HepG2 (cell line): ENCODE measurements around the gene RAPGEF6. TPM values are rescaled to one million over a fixed set of nuclear protein-coding genes. Genes with fewer than 3 reads are reported as not detected.

ENCODE experiments used
- ATAC-seq: fragments of 200-7000 bp; cut with Tn5 transposase; 3 replicates; pipeline ENCODE4 v1.9.1; 2020; ENCODE audit warnings: mild to moderate bottlenecking, moderate library complexity
- BruUV-seq: library from RNA; stranded (reverse); fragments of 400-500 nt; replicated peaks from 2 replicates; lab custom pipeline; 2021; lab: Mats Ljungman, UMichigan
- CTCF ChIA-PET: fragments of 300-600 bp; formaldehyde crosslinking; extraction: SDS; loops from one replicate; lab custom pipeline; 2021; ENCODE audit warnings: low total read pairs, inconsistent platforms, low intra/inter-chr PET ratio; lab: Yijun Ruan, JAX
- POLR2A ChIA-PET: fragments of 350-600 bp; sonication (Branson Sonifier 250); formaldehyde crosslinking; loops from one replicate; lab custom pipeline; 2020; ENCODE audit warnings: antibody characterized with exemption, inconsistent platforms; lab: Yijun Ruan, JAX
- DNase-seq: peaks from one replicate; pipeline ENCODE4 v3.0.0-alpha.2; 2015; ENCODE audit warnings: low spot score
- FAIRE-seq: peaks from 3 replicates; lab custom pipeline; 2011; peaks lifted over from hg19 to GRCh38; lab: Jason Lieb, UNC
- H2AFZ ChIP-seq: one replicate; pipeline ENCODE4 v1.6.1; 2011; ENCODE audit warnings: low read length, inconsistent platforms
- H3K27ac ChIP-seq: fragments of 300-600 bp; 3 replicates; pipeline ENCODE4 v1.8.0; 2011; ENCODE audit warnings: mixed run types, mild to moderate bottlenecking, mixed read lengths, low read length, inconsistent platforms; ENCODE audit not compliant: insufficient read depth; ENCODE audit errors: extremely low read length
- H3K27me3 ChIP-seq, 2 experiments: fragments of 200-600 bp in 1 of 2; 2 replicates in 1 of 2; 3 replicates in 1 of 2; pipeline versions ENCODE4 v1.6.0 to v1.8.0; 2011; ENCODE audit warnings: low read length in 2 of 2, mild to moderate bottlenecking in 2 of 2, moderate library complexity in 2 of 2, inconsistent platforms in 1 of 2; ENCODE audit not compliant: insufficient read depth in 2 of 2, control insufficient read depth in 1 of 2
- H3K36me3 ChIP-seq, 2 experiments: fragments of 200-600 bp in 1 of 2; replicated peaks in 1 of 2; 2 replicates in 1 of 2; 3 replicates in 1 of 2; pipeline versions ENCODE4 v1.5.1 to v1.8.0; 2011; ENCODE audit warnings: low read length in 2 of 2, inconsistent platforms in 1 of 2; ENCODE audit not compliant: insufficient read depth in 2 of 2, control insufficient read depth in 1 of 2
- H3K4me1 ChIP-seq: 2 replicates; pipeline ENCODE4 v1.5.1; 2012; ENCODE audit warnings: low read length, inconsistent platforms; ENCODE audit not compliant: insufficient read depth
- H3K4me2 ChIP-seq: 2 replicates; pipeline ENCODE4 v1.6.0; 2011; ENCODE audit warnings: low read depth, low read length, inconsistent platforms
- H3K4me3 ChIP-seq, 3 experiments: fragments of 200-600 bp in 1 of 3; sonication (generic), shearing (Covaris generic) in 1 of 3; replicated peaks in 1 of 3; 2 replicates each; pipeline ENCODE4 v1.5.1; 2011 to 2016; ENCODE audit warnings: low read length in 3 of 3, inconsistent platforms in 2 of 3, low read depth in 2 of 3, mild to moderate bottlenecking in 2 of 3, control low read depth in 1 of 3, mixed read lengths in 1 of 3; ENCODE audit not compliant: insufficient read depth in 1 of 3
- H3K79me2 ChIP-seq: one replicate; pipeline ENCODE4 v1.6.1; 2011; ENCODE audit warnings: low read length, inconsistent platforms; ENCODE audit not compliant: insufficient read depth
- H3K9ac ChIP-seq: 2 replicates; pipeline ENCODE4 v1.6.0; 2011; ENCODE audit warnings: mild to moderate bottlenecking, low read depth, low read length, inconsistent platforms; ENCODE audit not compliant: insufficient read depth
- H3K9me3 ChIP-seq: 2 replicates; pipeline ENCODE4 v1.5.1; 2012; ENCODE audit warnings: mild to moderate bottlenecking, low read length
- H4K20me1 ChIP-seq: 2 replicates; pipeline ENCODE4 v1.6.0; 2011; ENCODE audit warnings: inconsistent platforms, mild to moderate bottlenecking, low read length, moderate library complexity; ENCODE audit not compliant: insufficient read depth
- ETV5 ChIP-seq: IDR thresholded peaks from 2 replicates; pipeline ENCODE4 v1.6.1; 2018; ENCODE audit warnings: missing biosample characterization, missing genetic modification reagents, inconsistent platforms, borderline replicate concordance
- HNF4A ChIP-seq: sonication (generic); formaldehyde crosslinking; IDR thresholded peaks from 2 replicates; pipeline ENCODE4 v1.4.0; 2020; ENCODE audit warnings: missing genetic modification reagents
- MAX ChIP-seq: IDR thresholded peaks from 2 replicates; pipeline ENCODE4 v1.6.1; 2012; ENCODE audit warnings: inconsistent platforms
- POGZ ChIP-seq: sonication (generic); formaldehyde crosslinking; IDR thresholded peaks from 2 replicates; pipeline ENCODE4 v1.4.0; 2020; ENCODE audit warnings: mild to moderate bottlenecking, missing genetic modification reagents
- ZBTB33 ChIP-seq: sonication (generic); formaldehyde crosslinking; IDR thresholded peaks from 2 replicates; pipeline ENCODE4 v1.4.0; 2020; ENCODE audit warnings: missing genetic modification reagents
- ZMYM4 ChIP-seq: sonication (generic); formaldehyde crosslinking; IDR thresholded peaks from 2 replicates; pipeline ENCODE4 v1.8.1; 2023; ENCODE audit warnings: mild to moderate bottlenecking, missing genetic modification reagents
- ZNF350 ChIP-seq: sonication (generic); formaldehyde crosslinking; IDR thresholded peaks from 2 replicates; pipeline ENCODE4 v1.4.0; 2020; ENCODE audit warnings: mild to moderate bottlenecking, low read depth, missing genetic modification reagents, borderline replicate concordance
- ZSCAN21 ChIP-seq: sonication (generic); formaldehyde crosslinking; IDR thresholded peaks from 2 replicates; pipeline ENCODE4 v1.8.0; 2022; ENCODE audit warnings: mild to moderate bottlenecking, missing genetic modification reagents, moderate library complexity, borderline replicate concordance
- WGBS: methylation state at CpG from one replicate; pipeline ENCODE4 v1.1.6; 2017; ENCODE audit warnings: low lambda C conversion rate; 5-methylcytosine and 5-hydroxymethylcytosine counted together
- in situ Hi-C: cut with HindIII; loops from 2 replicates; pipeline ENCODE4 v1.10.0; 2017; ENCODE audit warnings: low pct_unique_long_range_greater_than_20kb; ENCODE audit not compliant: extremely low pct_ligation_motif_present
- intact Hi-C: fragments of 100-400 bp; cut with micrococcal nuclease; formaldehyde crosslinking; loops from one replicate; pipeline ENCODE4 v1.10.0; 2022; ENCODE audit not compliant: unreplicated experiment
- polyA plus RNA-seq, 8 experiments: library from polyadenylated mRNA; depleted of rRNA in 3 of 8; stranded (reverse) in 7 of 8; unstranded in 1 of 8; fragments of >200 nt; fragmentation: Illumina TruSeq in 4 of 8; extraction: Trizol in 4 of 8; gene quantifications; 2 replicates each; pipeline versions ENCODE4 v1.2.1 to v1.2.3, GENCODE V29; 2011 to 2016; ENCODE audit warnings: low read depth in 4 of 8, missing spikeins in 1 of 8, mixed read lengths in 1 of 8; ENCODE audit not compliant: insufficient read depth in 1 of 8
- total RNA-seq, 5 experiments: library from RNA; depleted of rRNA; stranded (reverse); fragments of >200 nt; fragmentation: Illumina TruSeq; extraction: Trizol; gene quantifications; 2 replicates each; pipeline ENCODE4 v1.2.3, GENCODE V29; 2016; ENCODE audit warnings: low read depth in 1 of 5

Gene RAPGEF6
- total and polyA plus RNA-seq, 2 of the 13 experiments (the other 11 are each of a cell fraction or from before 2014, with no cell fraction given) = 7.7 to 24.6 TPM

GRCh38 chr5:131406975-131407638, 227.9 kb downstream of the RAPGEF6 start:
- no peak overlapping the region for H3K4me2 ChIP-seq
- H3K36me3 ChIP-seq = peaks cover 0 to 7% of the 10 kb centered on the region in 2 experiments; a peak in 3 of 5 replicates
- H2AFZ ChIP-seq = no peak overlapping the region
- DNase-seq (peak; percentile 8), ATAC-seq (peak; percentile 69)
- H3K4me3 ChIP-seq = no peak overlapping the region
- H3K9me3 ChIP-seq = peaks cover 10% of the 10 kb centered on the region; the same call in 1 of the 2 replicates
- no peaks in the 10 kb centered on the region for H3K79me2 ChIP-seq
- TF ChIP-seq ETV5 (CRISPR knock-in tag) (peak; percentile 14; the same call in 1 of the 2 replicates), HNF4A (CRISPR knock-in tag) (peak; percentile 69), POGZ (CRISPR knock-in tag) (peak; percentile 49; the same call in 1 of the 2 replicates), ZNF350 (CRISPR knock-in tag) (no peak), MAX (peak; percentile 30; the same call in 1 of the 2 replicates), ZSCAN21 (CRISPR knock-in tag) (no peak), ZMYM4 (peak; percentile 48; the same call in 1 of the 2 replicates), ZBTB33 (CRISPR knock-in tag) (peak; percentile 98)
- TF ChIP-seq, all 625 proteins: peak for 6
- peak overlapping the region; percentile 21 for H3K27ac ChIP-seq
- no peak for FAIRE-seq
- intact Hi-C loops (no loop called here), in situ Hi-C loops (no loop called here)
- ChIA-PET CTCF (no interaction called here), POLR2A (interaction anchor here (0.7 kb wide), 1 partner anchor 20 kb away, joined by 4 read pairs; no protein-coding TSS in a partner anchor)
- no TSS peak for BruUV-seq
- H3K27me3 ChIP-seq = no peaks in the 10 kb centered on the region
- no peak overlapping the region for H3K9ac ChIP-seq
- peaks cover 11% of the 10 kb centered on the region for H3K4me1 ChIP-seq
- H4K20me1 ChIP-seq = no peaks in the 10 kb centered on the region
- 85% methylated on average over 6 of the region's 6 CpGs for WGBS
